NCI-H524 (cell line): ENCODE data around the gene PCDHA12.
"Not testable (repeated sequence)": the region's sequence is repeated elsewhere in the genome, so short reads cannot be mapped to it uniquely, and the experiment has no call there.

Source experiments
- DNase-seq, 2 experiments: peaks; one replicate each; lab custom pipeline; 2025; lab: John Stamatoyannopoulos, UW

The PCDHA12 gene, protein sequence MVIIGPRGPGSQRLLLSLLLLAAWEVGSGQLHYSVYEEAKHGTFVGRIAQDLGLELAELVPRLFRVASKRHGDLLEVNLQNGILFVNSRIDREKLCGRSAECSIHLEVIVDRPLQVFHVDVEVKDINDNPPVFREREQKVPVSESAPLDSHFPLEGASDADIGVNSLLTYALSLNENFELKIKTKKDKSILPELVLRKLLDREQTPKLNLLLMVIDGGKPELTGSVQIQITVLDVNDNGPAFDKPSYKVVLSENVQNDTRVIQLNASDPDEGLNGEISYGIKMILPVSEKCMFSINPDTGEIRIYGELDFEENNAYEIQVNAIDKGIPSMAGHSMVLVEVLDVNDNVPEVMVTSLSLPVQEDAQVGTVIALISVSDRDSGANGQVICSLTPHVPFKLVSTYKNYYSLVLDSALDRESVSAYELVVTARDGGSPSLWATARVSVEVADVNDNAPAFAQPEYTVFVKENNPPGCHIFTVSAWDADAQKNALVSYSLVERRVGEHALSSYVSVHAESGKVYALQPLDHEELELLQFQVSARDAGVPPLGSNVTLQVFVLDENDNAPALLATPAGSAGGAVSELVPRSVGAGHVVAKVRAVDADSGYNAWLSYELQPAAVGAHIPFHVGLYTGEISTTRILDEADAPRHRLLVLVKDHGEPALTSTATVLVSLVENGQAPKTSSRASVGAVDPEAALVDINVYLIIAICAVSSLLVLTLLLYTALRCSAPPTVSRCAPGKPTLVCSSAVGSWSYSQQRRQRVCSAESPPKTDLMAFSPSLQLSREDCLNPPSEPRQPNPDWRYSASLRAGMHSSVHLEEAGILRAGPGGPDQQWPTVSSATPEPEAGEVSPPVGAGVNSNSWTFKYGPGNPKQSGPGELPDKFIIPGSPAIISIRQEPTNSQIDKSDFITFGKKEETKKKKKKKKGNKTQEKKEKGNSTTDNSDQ

DNA sequence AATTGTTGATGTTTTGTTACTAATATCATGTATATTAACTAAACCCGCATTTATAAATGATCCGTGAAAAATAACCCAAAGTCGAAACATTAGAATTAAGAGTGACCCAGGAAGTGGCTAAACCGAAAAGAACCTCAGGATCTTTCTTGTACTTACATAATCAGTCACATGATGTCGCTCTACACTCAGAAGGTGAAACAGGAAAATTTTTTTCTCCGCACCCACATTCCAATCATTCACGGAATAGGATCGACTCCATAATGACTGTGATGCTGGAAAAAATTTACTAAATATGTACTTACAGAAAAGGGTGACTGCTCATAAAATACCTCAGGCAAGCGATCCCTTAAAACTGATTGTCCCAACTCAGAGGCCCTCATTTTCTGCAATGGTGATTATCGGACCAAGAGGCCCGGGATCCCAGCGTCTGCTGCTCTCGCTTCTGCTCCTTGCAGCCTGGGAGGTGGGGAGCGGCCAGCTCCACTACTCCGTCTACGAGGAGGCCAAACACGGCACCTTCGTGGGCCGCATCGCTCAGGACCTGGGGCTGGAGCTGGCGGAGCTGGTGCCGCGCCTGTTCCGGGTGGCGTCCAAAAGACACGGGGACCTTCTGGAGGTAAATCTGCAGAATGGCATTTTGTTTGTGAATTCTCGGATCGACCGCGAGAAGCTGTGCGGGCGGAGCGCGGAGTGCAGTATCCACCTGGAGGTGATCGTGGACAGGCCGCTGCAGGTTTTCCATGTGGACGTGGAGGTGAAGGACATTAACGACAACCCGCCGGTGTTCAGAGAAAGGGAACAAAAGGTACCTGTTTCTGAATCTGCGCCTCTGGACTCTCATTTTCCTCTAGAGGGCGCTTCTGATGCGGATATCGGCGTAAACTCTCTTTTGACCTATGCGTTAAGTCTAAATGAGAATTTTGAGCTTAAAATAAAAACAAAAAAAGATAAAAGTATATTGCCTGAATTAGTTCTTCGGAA, at the start of gene PCDHA12:
TSS of gene PCDHA12 (plus strand) at position 224 of the 981 bp plus-strand sequence. CDS start at position 389, 165 bp downstream.
- no peak for DNase-seq

DNA sequence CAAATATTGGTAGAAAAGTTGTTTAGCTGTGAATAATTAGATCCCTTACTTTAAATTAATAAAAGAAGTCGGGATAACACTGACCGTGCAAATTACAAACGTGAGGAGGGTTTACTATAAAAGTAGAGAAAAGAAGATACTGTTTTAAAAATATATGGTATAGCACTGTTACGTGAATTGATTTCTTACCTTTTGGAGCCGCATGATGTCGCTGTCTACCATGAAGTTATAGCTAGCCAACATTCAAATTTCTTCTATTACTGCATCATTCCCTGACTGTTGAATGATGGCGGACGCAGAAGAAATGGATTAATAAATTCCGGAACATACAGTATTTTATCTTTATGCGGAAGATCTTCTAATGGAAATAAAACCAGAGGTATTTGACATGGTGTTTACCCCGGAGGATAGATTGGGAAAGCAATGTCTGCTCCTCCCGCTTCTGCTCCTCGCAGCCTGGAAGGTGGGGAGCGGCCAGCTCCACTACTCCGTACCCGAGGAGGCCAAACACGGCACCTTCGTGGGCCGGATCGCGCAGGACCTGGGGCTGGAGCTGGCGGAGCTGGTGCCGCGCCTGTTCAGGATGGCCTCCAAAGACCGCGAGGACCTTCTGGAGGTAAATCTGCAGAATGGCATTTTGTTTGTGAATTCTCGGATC, 47.3 kb upstream of the PCDHA12 start, which contains the start of gene PCDHA6:
TSS of gene PCDHA6 (plus strand) at position 257 of the 658 bp plus-strand sequence. CDS start at position 389, 132 bp downstream.
- no peak for DNase-seq

DNA sequence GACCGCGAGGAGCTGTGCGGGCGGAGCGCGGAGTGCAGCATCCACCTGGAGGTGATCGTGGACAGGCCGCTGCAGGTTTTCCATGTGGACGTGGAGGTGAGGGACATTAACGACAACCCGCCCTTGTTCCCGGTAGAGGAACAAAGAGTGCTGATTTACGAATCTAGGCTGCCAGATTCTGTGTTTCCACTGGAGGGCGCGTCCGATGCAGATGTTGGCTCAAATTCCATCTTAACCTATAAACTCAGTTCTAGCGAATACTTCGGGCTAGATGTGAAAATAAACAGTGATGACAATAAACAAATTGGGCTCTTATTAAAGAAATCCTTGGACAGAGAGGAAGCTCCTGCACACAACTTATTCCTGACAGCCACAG, 46.8 kb upstream of the PCDHA12 start:
- no peak for DNase-seq

DNA sequence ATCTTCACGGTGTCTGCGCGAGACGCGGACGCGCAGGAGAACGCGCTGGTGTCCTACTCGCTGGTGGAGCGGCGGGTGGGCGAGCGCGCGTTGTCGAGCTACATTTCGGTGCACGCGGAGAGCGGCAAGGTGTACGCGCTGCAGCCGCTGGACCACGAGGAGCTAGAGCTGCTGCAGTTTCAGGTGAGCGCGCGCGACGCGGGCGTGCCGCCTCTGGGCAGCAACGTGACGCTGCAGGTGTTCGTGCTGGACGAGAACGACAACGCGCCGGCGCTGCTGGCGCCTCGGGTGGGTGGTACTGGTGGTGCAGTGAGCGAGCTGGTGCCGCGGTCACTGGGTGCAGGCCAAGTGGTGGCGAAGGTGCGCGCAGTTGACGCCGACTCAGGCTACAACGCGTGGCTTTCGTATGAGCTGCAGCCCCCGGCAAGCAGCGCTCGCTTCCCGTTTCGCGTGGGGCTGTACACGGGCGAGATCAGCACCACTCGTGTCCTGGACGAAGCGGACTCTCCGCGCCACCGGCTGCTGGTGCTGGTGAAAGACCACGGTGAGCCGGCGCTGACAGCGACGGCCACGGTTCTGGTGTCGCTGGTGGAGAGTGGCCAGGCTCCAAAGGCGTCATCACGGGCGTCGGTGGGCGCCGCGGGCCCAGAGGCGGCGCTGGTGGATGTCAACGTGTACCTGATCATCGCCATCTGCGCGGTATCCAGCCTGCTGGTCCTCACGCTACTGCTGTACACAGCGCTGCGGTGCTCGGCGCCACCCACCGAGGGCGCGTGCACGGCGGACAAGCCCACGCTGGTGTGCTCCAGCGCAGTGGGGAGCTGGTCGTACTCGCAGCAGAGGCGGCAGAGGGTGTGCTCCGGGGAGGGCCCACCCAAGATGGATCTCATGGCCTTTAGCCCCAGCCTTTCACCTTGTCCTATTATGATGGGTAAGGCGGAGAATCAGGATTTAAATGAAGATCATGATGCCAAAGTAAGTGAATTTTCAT, 45.3 kb upstream of the PCDHA12 start:
- not testable (repeated sequence) for DNase-seq

DNA sequence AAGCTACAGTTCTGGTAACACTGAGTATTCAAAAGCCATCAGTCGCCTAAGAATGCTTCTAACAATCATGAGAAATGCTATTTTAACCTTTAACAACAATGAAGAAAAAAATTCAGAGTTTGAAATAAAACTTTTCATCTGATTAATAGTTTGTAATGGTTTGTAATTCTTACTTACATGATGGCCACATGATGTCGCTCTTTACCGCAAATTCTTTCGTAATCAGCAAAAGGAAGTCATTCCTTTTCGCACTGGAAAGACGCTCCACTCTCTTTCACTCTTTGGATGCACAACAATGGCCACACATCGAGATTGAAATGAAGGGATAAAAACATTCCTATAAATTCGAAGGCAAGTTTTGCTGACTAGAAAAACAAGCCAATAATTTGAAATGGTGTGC, 41.1 kb upstream of the PCDHA12 start, which contains the start of gene PCDHA7:
TSS of gene PCDHA7 (plus strand) at position 277 of the 400 bp plus-strand sequence. CDS start at position 392, 115 bp downstream.
- no peak for DNase-seq

DNA sequence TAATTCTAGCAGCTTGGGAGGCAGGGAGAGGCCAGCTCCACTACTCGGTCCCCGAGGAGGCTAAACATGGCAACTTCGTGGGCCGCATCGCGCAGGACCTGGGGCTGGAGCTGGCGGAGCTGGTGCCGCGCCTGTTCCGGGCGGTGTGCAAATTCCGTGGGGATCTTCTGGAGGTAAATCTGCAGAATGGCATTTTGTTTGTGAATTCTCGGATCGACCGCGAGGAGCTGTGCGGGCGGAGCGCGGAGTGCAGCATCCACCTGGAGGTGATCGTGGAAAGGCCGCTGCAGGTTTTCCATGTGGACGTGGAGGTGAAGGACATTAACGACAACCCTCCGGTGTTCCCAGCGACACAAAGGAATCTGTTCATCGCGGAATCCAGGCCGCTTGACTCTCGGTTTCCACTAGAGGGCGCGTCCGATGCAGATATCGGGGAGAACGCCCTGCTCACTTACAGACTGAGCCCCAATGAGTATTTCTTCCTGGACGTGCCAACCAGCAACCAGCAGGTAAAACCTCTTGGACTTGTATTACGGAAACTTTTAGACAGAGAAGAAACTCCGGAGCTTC, 40.6 kb upstream of the PCDHA12 start:
- DNase-seq: not testable (repeated sequence)

DNA sequence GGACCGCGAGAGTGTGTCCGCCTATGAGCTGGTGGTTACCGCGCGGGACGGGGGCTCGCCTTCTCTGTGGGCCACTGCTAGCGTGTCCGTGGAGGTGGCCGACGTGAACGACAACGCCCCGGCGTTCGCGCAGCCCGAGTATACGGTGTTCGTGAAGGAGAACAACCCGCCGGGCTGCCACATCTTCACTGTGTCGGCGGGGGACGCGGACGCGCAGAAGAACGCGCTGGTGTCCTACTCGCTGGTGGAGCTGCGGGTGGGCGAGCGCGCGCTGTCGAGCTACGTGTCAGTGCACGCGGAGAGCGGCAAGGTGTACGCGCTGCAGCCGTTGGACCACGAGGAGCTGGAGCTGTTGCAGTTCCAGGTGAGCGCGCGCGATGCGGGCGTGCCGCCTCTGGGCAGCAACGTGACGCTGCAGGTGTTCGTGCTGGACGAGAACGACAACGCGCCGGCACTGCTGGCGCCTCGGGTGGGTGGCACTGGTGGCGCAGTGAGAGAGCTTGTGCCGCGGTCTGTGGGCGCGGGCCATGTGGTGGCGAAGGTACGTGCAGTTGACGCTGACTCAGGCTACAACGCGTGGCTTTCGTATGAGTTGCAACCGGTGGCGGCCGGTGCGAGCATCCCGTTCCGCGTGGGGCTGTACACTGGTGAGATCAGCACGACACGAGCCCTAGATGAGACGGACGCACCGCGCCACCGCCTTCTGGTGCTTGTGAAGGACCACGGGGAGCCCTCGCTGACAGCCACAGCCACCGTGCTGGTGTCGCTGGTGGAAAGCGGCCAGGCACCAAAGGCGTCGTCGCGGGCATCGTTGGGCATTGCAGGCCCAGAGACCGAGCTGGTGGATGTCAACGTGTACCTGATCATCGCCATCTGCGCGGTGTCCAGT, 39.2 kb upstream of the PCDHA12 start:
- no peak for DNase-seq

DNA sequence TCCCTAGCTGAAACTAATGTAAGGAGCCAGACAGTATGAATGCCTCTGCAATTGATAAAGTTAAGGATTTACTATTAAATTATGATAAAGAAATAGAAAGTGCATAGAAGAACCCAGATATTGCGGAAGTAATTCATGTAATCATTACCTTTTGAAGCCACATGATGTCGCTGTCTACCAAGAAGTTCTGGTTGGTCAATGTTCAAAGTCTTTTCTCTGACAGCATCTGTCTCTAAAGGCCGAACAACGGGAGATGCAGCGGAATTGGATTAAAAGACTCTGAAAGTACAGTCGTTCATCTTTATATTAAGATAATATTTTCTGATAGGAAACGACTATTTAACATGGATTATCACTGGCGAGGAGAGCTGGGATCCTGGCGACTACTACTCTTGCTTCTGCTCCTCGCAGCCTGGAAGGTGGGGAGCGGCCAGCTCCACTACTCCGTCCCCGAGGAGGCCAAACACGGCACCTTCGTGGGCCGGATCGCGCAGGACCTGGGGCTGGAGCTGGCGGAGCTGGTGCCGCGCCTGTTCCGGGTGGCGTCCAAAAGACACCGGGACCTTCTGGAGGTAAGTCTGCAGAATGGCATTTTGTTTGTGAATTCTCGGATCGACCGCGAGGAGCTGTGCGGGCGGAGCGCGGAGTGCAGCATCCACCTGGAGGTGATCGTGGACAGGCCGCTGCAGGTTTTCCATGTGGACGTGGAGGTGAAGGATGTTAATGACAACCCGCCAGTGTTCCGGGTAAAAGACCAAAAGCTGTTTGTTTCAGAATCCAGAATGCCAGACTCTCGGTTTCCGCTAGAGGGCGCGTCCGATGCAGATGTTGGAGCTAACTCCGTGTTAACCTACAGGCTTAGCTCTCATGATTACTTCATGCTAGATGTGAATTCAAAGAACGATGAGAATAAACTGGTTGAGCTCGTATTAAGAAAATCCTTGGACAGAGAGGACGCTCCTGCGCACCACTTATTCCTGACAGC, 33.8 kb upstream of the PCDHA12 start, which contains the start of gene PCDHA8:
TSS of gene PCDHA8 (plus strand) at position 210 of the 985 bp plus-strand sequence. CDS start at position 345, 135 bp downstream.
- peak; percentile 5 to 61 for DNase-seq

DNA sequence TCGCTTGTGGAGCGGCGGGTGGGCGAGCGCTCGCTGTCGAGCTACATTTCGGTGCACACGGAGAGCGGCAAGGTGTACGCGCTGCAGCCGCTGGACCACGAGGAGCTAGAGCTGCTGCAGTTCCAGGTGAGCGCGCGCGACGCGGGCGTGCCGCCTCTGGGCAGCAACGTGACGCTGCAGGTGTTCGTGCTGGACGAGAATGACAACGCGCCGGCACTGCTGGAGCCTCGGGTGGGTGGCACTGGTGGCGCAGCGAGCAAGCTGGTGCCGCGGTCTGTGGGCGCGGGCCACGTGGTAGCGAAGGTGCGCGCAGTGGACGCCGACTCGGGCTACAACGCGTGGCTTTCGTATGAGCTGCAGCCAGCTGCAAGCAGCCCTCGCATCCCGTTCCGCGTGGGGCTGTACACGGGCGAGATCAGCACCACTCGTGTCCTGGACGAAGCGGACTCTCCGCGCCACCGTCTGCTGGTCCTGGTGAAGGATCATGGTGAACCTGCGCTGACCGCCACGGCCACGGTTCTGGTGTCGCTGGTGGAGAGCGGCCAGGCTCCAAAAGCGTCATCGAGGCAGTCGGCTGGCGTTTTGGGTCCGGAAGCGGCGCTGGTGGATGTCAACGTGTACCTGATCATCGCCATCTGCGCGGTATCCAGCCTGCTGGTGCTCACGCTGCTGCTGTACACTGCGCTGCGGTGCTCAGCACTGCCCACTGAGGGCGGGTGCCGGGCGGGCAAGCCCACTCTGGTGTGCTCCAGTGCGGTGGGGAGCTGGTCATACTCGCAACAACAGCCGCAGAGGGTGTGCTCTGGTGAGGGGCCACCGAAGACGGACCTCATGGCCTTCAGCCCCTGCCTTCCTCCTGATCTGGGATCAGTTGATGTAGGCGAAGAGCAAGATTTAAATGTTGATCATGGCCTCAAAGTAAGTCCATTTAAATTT, 32.0 kb upstream of the PCDHA12 start:
- DNase-seq: no peak

DNA sequence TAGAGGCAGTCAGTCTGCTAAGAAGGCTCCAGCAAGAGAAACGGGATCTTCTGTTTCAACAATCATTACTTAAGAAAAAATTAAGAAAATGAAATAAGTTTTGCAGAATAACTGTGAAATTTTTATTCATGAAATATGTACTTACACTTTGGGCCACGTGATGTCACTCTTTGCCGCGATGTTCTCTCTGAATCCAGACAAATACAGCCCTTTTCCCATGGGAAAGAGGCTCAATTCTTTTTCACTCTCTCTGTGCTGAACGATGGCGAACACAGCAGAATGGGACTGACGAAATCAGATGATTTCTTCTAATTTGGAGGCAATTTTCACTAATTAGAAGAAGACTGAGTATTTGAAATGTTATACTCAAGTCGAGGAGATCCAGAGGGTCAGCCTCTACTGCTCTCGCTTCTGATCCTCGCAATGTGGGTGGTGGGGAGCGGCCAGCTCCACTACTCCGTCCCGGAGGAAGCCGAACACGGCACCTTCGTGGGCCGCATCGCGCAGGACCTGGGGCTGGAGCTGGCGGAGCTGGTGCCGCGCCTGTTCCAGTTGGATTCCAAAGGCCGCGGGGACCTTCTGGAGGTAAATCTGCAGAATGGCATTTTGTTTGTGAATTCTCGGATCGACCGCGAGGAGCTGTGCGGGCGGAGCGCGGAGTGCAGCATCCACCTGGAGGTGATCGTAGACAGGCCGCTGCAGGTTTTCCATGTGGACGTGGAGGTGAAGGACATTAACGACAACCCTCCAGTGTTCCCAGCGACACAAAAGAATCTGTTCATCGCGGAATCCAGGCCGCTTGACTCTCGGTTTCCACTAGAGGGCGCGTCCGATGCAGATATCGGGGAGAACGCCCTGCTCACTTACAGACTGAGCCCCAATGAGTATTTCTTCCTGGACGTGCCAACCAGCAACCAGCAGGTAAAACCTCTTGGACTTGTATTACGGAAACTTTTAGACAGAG, 26.7 kb upstream of the PCDHA12 start, which contains the start of gene PCDHA9:
TSS of gene PCDHA9 (plus strand) at position 244 of the 964 bp plus-strand sequence. CDS start at position 358, 114 bp downstream.
- DNase-seq: not testable (repeated sequence)

DNA sequence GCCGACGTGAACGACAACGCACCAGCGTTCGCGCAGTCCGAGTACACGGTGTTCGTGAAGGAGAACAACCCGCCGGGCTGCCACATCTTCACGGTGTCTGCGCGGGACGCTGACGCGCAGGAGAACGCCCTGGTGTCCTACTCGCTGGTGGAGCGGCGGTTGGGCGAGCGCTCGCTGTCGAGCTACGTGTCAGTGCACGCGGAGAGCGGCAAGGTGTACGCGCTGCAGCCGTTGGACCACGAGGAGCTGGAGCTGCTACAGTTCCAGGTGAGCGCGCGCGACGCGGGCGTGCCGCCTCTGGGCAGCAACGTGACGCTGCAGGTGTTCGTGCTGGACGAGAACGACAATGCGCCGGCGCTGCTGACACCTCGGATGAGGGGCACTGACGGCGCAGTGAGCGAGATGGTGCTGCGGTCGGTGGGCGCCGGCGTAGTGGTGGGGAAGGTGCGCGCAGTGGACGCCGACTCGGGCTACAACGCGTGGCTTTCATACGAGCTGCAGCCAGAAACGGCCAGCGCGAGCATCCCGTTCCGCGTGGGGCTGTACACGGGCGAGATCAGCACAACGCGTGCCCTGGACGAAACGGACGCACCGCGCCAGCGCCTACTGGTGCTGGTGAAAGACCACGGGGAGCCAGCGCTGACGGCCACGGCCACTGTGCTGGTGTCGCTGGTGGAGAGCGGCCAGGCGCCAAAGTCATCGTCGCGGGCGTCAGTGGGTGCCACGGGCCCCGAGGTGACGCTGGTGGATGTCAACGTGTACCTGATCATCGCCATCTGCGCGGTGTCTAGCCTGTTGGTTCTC, 25.1 kb upstream of the PCDHA12 start:
- not testable (repeated sequence) for DNase-seq

DNA sequence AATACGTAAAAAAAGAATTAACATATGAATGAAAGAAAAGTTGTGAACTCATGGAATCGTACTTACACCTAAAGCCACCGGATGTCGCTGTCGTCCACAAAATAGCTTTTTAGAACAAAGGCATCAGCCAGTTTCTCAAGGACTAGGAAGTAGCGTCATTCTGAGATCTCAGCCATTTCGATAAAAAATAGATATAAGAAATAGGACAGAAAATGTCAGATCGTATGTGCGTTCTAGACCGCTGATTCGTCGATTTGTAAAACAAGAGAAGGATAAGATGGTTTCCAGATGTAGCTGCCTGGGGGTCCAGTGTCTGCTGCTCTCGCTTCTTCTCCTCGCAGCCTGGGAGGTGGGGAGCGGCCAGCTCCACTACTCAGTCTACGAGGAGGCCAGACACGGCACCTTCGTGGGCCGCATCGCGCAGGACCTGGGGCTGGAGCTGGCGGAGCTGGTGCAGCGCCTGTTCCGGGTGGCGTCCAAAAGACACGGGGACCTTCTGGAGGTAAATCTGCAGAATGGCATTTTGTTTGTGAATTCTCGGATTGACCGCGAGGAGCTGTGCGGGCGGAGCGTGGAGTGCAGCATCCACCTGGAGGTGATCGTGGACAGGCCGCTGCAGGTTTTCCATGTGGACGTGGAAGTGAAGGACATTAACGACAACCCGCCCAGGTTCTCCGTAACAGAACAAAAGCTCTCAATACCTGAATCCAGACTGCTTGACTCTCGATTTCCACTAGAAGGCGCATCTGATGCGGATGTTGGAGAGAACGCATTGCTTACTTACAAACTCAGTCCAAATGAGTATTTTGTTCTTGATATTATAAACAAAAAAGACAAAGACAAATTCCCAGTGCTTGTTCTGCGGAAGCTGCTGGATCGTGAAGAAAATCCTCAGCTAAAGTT, 19.1 kb upstream of the PCDHA12 start, which contains the start of gene PCDHA10:
TSS of gene PCDHA10 (plus strand) at position 126 of the 903 bp plus-strand sequence. CDS start at position 278, 152 bp downstream.
- DNase-seq: no peak
